ENCODE measurements around the gene ERC2.

Gene ERC2

DNA sequence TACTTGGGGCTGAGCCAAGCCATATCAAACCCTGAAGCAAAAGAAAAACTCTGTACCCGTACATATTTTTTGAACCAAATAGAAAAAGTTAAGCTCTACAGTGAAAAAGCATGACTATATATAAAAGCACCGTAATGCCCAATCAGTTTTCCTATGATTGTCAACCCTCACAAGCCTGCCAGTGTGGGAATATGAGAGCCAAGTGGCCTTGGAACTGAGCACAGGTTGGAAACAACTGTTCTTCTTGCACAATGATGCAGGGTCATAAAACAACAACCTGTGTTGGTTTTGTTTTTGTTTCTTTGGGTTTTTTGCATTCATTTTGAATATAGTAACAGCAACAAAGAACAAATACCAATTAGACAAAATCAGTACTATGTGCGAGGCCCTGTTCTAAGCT is 3.5 kb upstream of the ERC2 start:
- H3K9me3 ChIP-seq (ENCODE audit: control insufficient read depth, insufficient read depth, low read length) = no peaks in the 10 kb centered on the region
- no peaks in the 10 kb centered on the region for H3K36me3 ChIP-seq (ENCODE audit: control insufficient read depth, insufficient read depth, low read length)
- no peak overlapping the region for H3K9ac ChIP-seq (ENCODE audit: low read depth, low read length)
- H3K4me3 ChIP-seq (ENCODE audit: low read depth, low read length) = no peak overlapping the region
- H3K27ac ChIP-seq (ENCODE audit: low read depth, low read length) = no peak overlapping the region
- H3K4me1 ChIP-seq (ENCODE audit: control insufficient read depth, insufficient read depth, low read length) = peaks cover 4% of the 10 kb centered on the region; the same call in 1 of the 2 replicates
- no peaks in the 10 kb centered on the region for H3K27me3 ChIP-seq (ENCODE audit: control insufficient read depth, insufficient read depth, low read length)

DNA sequence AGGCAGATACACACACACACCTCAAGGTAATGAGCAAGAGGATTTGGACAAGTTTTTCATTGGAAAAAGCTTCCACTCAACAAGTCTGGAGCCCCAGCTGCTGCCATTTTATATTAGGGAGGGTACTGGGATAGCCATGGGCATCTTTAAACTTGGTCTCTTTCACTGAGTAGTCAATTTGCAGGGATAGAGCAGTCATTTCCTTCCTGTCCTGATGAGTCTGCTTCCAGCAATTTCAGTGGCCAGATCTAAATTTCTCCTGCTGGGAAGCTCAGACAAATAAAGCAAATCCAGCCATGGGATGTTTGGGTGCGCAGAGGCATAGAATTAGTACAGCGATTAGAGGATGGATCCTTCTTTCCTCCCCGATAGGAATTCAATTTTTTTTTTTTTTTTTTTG is 874 bp upstream of the ERC2 start:
- Histone ChIP-seq H3K4me3 (ENCODE audit: low read depth, low read length) (no peak overlapping the region), H3K9ac (ENCODE audit: low read depth, low read length) (no peak overlapping the region), H3K9me3 (ENCODE audit: control insufficient read depth, insufficient read depth, low read length) (no peaks in the 10 kb centered on the region), H3K27ac (ENCODE audit: low read depth, low read length) (no peak overlapping the region), H3K4me1 (ENCODE audit: control insufficient read depth, insufficient read depth, low read length) (no peaks in the 10 kb centered on the region), H3K27me3 (ENCODE audit: control insufficient read depth, insufficient read depth, low read length) (no peaks in the 10 kb centered on the region), H3K36me3 (ENCODE audit: control insufficient read depth, insufficient read depth, low read length) (no peaks in the 10 kb centered on the region)

DNA sequence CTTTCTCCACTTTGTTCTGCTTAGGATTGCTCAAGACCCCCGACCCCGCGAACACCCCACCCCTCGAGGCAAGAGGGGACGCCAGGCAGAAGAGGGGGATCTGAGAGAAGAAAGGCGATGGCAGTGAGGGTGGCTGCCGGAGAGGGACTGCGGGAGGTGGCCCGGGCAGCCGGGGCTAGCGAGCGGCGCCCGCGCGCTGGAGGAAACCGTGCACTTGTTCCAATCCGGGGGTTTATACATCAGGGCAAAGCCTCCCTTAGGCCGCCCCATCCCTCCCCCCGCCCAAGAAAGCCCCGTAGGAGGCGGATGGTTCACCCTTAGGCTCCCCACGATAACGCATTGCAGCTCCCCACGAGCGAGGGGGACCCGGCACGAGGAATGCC is 475 bp downstream of the ERC2 start:
- Histone ChIP-seq H3K36me3 (ENCODE audit: control insufficient read depth, insufficient read depth, low read length) (no peaks in the 10 kb centered on the region), H3K27me3 (ENCODE audit: control insufficient read depth, insufficient read depth, low read length) (no peaks in the 10 kb centered on the region), H3K4me1 (ENCODE audit: control insufficient read depth, insufficient read depth, low read length) (no peaks in the 10 kb centered on the region), H3K4me3 (ENCODE audit: low read depth, low read length) (peak overlapping the region; percentile 85), H3K27ac (ENCODE audit: low read depth, low read length) (peak overlapping the region; percentile 45), H3K9me3 (ENCODE audit: control insufficient read depth, insufficient read depth, low read length) (no peaks in the 10 kb centered on the region), H3K9ac (ENCODE audit: low read depth, low read length) (peak overlapping the region; percentile 33; the same call in 1 of the 2 replicates)

DNA sequence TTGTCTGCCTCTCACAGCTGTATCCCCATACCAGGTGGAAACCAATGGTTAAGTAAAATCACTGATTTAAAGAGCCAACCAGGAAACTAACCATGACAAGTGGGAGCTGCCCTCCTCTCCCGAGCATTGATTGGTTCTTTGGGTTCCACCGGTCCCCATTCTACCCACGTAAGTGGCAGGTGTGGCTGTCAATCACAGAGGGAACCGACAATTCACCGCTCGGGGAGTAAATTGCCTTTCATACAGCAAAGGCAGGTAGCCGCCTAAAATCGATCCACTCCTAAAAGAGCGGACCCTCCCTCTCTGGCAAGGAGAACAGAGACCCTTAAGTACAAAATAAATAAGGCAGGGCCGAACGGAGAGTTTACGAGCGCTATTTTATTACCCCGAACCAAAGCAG is 1.2 kb downstream of the ERC2 start:
- Histone ChIP-seq H3K4me1 (ENCODE audit: control insufficient read depth, insufficient read depth, low read length) (no peaks in the 10 kb centered on the region), H3K36me3 (ENCODE audit: control insufficient read depth, insufficient read depth, low read length) (no peaks in the 10 kb centered on the region), H3K27ac (ENCODE audit: low read depth, low read length) (no peak overlapping the region), H3K4me3 (ENCODE audit: low read depth, low read length) (peak overlapping the region; percentile 85), H3K27me3 (ENCODE audit: control insufficient read depth, insufficient read depth, low read length) (no peaks in the 10 kb centered on the region), H3K9ac (ENCODE audit: low read depth, low read length) (no peak overlapping the region; the same call in 1 of the 2 replicates), H3K9me3 (ENCODE audit: control insufficient read depth, insufficient read depth, low read length) (no peaks in the 10 kb centered on the region)

GRCh38 chr3:56459719-56460118 is 8.5 kb downstream of the ERC2 start:
- H3K27ac ChIP-seq (ENCODE audit: low read depth, low read length) = no peak overlapping the region
- H3K4me1 ChIP-seq (ENCODE audit: control insufficient read depth, insufficient read depth, low read length) = peaks cover 18% of the 10 kb centered on the region
- no peaks in the 10 kb centered on the region for H3K36me3 ChIP-seq (ENCODE audit: control insufficient read depth, insufficient read depth, low read length)
- H3K4me3 ChIP-seq (ENCODE audit: low read depth, low read length) = no peak overlapping the region
- H3K9ac ChIP-seq (ENCODE audit: low read depth, low read length) = no peak overlapping the region
- H3K27me3 ChIP-seq (ENCODE audit: control insufficient read depth, insufficient read depth, low read length) = no peaks in the 10 kb centered on the region
- H3K9me3 ChIP-seq (ENCODE audit: control insufficient read depth, insufficient read depth, low read length) = no peaks in the 10 kb centered on the region

- H3K4me1 ChIP-seq (ENCODE audit: control insufficient read depth, insufficient read depth, low read length) = peaks cover 18% of the 10 kb centered on the region
- no peaks in the 10 kb centered on the region for H3K27me3 ChIP-seq (ENCODE audit: control insufficient read depth, insufficient read depth, low read length)
- no peak overlapping the region for H3K9ac ChIP-seq (ENCODE audit: low read depth, low read length)
- H3K27ac ChIP-seq (ENCODE audit: low read depth, low read length) = no peak overlapping the region
- no peaks in the 10 kb centered on the region for H3K36me3 ChIP-seq (ENCODE audit: control insufficient read depth, insufficient read depth, low read length)
- no peak overlapping the region for H3K4me3 ChIP-seq (ENCODE audit: low read depth, low read length)
- H3K9me3 ChIP-seq (ENCODE audit: control insufficient read depth, insufficient read depth, low read length) = no peaks in the 10 kb centered on the region
Measured at GRCh38 chr3:56459104-56459496, 9.2 kb downstream of the ERC2 start.

GRCh38 chr3:56458496-56459103 is 9.7 kb downstream of the ERC2 start:
- H3K36me3 ChIP-seq (ENCODE audit: control insufficient read depth, insufficient read depth, low read length) = no peaks in the 10 kb centered on the region
- H3K27me3 ChIP-seq (ENCODE audit: control insufficient read depth, insufficient read depth, low read length) = no peaks in the 10 kb centered on the region
- no peak overlapping the region for H3K4me3 ChIP-seq (ENCODE audit: low read depth, low read length)
- peaks cover 18% of the 10 kb centered on the region for H3K4me1 ChIP-seq (ENCODE audit: control insufficient read depth, insufficient read depth, low read length)
- H3K9me3 ChIP-seq (ENCODE audit: control insufficient read depth, insufficient read depth, low read length) = no peaks in the 10 kb centered on the region
- H3K9ac ChIP-seq (ENCODE audit: low read depth, low read length) = no peak overlapping the region
- H3K27ac ChIP-seq (ENCODE audit: low read depth, low read length) = no peak overlapping the region

- H3K27ac ChIP-seq (ENCODE audit: low read depth, low read length) = no peak overlapping the region
- no peaks in the 10 kb centered on the region for H3K9me3 ChIP-seq (ENCODE audit: control insufficient read depth, insufficient read depth, low read length)
- no peaks in the 10 kb centered on the region for H3K27me3 ChIP-seq (ENCODE audit: control insufficient read depth, insufficient read depth, low read length)
- no peak overlapping the region for H3K4me3 ChIP-seq (ENCODE audit: low read depth, low read length)
- H3K9ac ChIP-seq (ENCODE audit: low read depth, low read length) = no peak overlapping the region
- H3K36me3 ChIP-seq (ENCODE audit: control insufficient read depth, insufficient read depth, low read length) = no peaks in the 10 kb centered on the region
- H3K4me1 ChIP-seq (ENCODE audit: control insufficient read depth, insufficient read depth, low read length) = peaks cover 18% of the 10 kb centered on the region
Measured at GRCh38 chr3:56456117-56456516, 12.2 kb downstream of the ERC2 start.

DNA sequence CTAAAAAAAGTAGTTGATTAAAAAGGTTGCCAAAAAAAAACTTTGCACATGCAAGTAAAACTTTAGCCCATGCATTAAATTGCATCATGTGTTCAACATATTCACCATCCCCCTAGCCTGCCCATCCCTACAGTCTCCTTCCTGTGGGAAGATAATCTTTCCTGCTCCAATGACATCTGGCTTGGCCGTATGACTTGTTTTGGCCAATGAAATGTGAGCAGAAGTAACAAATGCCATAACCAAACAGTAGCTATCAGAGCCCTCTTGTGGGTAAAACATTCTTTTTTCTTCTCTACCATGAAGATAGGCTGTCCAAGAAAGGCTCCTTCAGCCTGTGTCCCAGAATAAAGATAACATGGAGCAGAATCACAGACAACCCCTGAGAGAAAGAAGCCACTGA is 15.3 kb downstream of the ERC2 start:
- no peak overlapping the region for H3K4me3 ChIP-seq (ENCODE audit: low read depth, low read length)
- no peak overlapping the region for H3K9ac ChIP-seq (ENCODE audit: low read depth, low read length)
- no peaks in the 10 kb centered on the region for H3K9me3 ChIP-seq (ENCODE audit: control insufficient read depth, insufficient read depth, low read length)
- no peaks in the 10 kb centered on the region for H3K36me3 ChIP-seq (ENCODE audit: control insufficient read depth, insufficient read depth, low read length)
- no peaks in the 10 kb centered on the region for H3K27me3 ChIP-seq (ENCODE audit: control insufficient read depth, insufficient read depth, low read length)
- H3K4me1 ChIP-seq (ENCODE audit: control insufficient read depth, insufficient read depth, low read length) = no peaks in the 10 kb centered on the region; the same call in 1 of the 2 replicates
- H3K27ac ChIP-seq (ENCODE audit: low read depth, low read length) = no peak overlapping the region

GRCh38 chr3:56452085-56452484 is 16.2 kb downstream of the ERC2 start:
- H3K27me3 ChIP-seq (ENCODE audit: control insufficient read depth, insufficient read depth, low read length) = no peaks in the 10 kb centered on the region

GRCh38 chr3:56443372-56443771 is 24.9 kb downstream of the ERC2 start:
- H3K9me3 ChIP-seq (ENCODE audit: control insufficient read depth, insufficient read depth, low read length) = no peaks in the 10 kb centered on the region
- no peak overlapping the region for H3K4me3 ChIP-seq (ENCODE audit: low read depth, low read length)
- no peak overlapping the region for H3K27ac ChIP-seq (ENCODE audit: low read depth, low read length)
- H3K9ac ChIP-seq (ENCODE audit: low read depth, low read length) = no peak overlapping the region
- H3K27me3 ChIP-seq (ENCODE audit: control insufficient read depth, insufficient read depth, low read length) = no peaks in the 10 kb centered on the region
- H3K36me3 ChIP-seq (ENCODE audit: control insufficient read depth, insufficient read depth, low read length) = no peaks in the 10 kb centered on the region
- no peaks in the 10 kb centered on the region for H3K4me1 ChIP-seq (ENCODE audit: control insufficient read depth, insufficient read depth, low read length)

More at GRCh38 chr3:56452085-56452484, 16.2 kb downstream of the ERC2 start:
- Histone ChIP-seq H3K9me3 (ENCODE audit: control insufficient read depth, insufficient read depth, low read length) (no peaks in the 10 kb centered on the region), H3K9ac (ENCODE audit: low read depth, low read length) (no peak overlapping the region), H3K27ac (ENCODE audit: low read depth, low read length) (no peak overlapping the region), H3K4me3 (ENCODE audit: low read depth, low read length) (no peak overlapping the region), H3K36me3 (ENCODE audit: control insufficient read depth, insufficient read depth, low read length) (no peaks in the 10 kb centered on the region), H3K4me1 (ENCODE audit: control insufficient read depth, insufficient read depth, low read length) (no peaks in the 10 kb centered on the region; the same call in 1 of the 2 replicates)

Data from HUES48 (cell line).